NOMO-1 treated with DMSO at 0.1 percent for 48 hours (cell line): ENCODE data around the gene CHD5.

Experiments used
- DNase-seq: peaks from one replicate; lab custom pipeline; 2025; ENCODE audit not compliant: unreplicated experiment; lab: John Stamatoyannopoulos, UW

Gene CHD5

GRCh38 chr1:6175411-6175828 lies 4.7 kb downstream of the CHD5 start:
- no peak for DNase-seq

DNA sequence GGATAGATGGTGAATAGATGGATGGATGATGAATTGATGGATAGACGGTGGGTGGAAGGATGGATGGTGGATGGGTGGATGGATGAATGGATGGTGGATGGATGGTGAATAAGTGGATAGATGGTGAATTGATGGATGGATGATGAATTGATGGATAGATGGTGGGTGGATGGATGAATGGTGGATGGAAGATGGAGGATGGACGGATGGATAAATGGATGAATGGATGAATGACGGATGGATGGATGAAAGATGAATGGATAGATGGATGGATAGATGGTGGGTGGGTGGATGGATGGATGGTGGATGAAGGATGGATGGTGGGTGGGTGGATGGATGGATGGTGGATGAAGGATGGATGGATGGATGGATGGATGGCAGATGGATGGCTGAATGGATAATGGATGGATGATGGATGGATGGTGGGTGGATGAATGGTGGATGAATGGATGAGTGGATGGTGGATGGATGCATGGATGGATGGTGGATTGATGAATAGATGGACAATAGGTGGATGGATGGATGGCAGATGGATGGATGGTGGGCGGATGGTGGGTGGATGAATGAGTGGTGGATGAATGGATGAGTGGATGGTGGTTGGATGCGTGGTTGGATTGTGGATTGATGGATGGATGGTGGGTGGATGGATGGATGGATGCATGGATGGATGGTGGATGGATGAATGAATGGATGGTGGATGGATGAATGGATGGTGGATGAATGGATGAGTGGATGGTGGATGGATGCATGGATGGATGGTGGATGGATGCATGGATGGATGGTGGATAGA lies 5.3 kb downstream of the CHD5 start:
- no peak for DNase-seq

GRCh38 chr1:6172549-6172948 lies 7.6 kb downstream of the CHD5 start:
- no peak for DNase-seq

DNA sequence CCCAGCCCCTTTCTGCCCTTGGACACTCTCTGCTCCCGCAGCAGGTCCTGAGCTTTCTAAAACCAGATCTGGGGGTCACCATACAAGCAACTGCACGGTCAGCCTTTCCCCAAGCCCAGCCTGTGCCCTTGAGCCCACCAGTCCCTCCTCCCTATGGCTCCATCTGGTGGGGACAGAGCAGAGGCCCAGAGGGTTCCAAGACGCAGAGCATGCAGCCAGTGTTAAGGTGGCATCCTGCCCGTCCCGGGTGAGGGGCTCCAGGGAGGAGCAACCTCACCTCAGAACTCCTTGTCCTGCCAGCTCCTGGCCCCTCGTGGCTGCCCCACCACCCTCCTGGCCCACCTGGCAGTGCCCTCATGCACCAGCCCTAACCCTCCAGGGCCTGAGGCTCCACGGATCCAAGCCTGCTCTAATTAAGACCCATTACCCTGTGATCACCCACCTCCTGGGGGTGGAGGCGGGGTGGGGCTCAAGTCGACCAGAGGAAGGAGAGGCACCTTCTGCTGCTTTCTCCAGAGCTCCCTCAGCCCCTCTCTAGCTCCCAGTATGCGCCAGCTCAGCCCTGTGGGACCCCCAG lies 8.5 kb downstream of the CHD5 start:
- DNase-seq, result no peak

DNA sequence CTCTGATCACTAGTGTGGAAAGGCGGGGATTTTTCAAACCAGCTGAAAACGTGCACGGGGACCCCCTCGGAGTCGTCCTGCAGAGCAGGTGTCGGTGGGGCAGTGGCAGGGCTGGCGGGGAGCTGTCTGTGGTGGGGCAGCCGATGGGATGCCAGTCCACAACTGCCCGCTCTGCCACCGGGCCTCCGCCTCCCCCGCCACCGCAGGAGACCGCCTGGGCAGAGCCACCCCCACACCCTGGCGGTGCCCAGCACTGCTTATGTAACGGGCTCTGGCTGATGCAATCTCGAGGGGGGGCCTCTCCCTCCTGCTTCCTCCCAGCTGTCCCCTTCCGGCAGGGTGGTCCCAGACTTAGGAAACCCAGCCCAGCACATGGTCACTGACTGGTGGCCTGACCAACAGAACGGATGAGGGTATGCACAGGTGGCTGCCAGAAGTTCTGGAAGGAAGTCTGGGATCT lies 9.3 kb downstream of the CHD5 start:
- DNase-seq, result no peak

DNA sequence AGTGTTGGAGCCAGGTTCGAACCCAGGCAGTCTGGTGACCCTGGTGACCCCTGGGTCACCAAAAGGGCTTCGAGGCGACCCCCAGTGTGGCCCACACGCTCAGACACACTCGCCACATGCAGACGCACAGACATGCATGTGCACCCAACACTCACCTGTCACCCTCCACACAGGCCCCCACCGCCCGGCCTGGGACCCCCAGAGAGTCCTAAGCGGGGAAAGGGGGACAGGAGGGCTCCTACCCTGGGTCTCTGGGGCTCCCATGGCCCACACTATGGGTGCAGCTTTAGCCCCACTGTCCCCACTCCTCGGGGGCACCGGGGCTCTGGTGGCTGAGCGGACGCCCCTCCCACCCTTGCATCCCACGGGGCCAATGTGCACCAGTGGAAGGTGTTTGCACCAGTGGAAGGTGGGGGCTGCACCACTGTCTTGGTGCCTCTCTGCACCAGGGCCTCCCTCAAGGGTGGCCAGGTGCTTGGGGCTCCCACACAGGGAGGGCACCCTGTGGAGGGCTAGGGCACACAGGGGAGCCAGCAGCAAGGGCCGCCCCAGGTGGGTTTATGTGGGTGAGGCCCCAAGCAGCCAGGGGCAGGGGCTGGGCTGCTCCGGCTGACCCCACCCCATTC lies 9.9 kb downstream of the CHD5 start:
- no peak for DNase-seq

DNA sequence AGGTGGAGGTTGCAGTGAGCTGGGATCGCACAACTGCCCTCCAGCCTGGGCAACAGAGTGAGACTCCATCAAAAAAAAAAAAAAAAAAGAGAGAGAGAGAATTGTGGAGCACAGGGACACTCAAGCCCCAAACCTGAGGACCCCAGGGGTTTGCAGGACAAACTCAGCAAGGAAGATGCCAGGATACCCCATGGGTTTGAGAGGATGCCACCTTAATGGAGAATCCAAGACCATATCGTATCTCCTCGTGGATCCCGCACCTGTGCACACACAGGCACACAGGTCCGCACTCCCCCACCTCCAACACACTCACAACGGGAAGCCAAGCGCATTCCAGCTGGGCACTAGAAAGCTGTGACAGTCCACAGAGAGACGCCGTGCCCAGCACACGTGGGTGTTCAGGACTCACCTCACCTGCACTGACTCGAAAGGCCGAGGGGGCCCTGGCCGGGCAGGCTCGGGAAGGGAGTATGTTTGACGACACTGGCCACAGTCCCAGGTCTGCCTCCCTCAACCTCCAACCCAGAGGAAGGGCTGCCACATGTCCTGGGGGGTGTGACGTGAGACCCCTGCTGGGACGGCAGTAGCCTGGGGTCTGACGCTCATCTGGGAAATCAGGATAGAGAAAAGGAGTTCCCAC lies 11.1 kb downstream of the CHD5 start:
- DNase-seq, result no peak

DNA sequence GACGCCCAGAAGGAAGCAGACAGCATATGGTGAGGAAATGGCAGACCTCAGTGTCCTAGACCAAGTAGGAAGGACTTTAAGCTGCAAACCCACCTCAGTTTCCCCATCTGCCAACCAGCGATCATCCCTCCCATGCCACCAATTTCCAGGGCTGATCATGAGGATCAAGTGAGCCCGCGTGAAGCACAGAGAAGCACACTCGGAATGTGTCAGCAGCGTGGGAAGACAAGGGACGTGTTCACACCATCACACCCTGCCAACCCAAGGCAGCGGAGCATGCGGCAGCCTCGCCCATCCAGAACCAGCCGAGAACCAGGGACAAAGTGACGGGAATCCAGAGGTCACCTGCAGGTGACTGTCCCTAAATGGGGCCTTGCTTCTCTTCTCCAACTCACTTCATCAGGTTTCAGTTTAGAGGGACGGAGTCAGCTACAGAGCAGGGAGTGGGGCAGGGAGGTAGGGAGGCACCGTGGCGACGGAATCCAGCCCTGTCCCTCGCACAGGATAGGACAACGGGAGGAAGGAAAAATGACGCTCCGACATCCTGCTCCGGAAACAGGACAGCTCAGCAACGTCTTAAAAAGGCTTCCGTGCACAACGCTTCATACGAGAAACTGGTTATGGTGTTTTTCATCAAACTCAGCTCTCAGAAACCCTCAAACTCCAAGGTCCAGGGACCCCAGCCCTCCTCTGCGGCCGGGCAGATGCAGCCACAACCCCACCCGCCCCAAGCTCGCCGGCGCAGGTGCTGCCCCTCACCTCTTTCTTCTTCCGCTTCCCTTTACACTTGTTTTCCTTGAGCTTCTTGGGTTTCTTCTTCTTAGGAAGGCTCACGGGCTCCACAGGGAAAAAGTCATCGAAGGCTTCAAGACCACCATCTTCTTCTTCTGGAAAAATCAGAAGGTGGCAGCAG lies 12.5 kb downstream of the CHD5 start:
- DNase-seq, result no peak

- no peak for DNase-seq
Measured at GRCh38 chr1:6166655-6167390, 13.3 kb downstream of the CHD5 start.

GRCh38 chr1:6166221-6166620 lies 13.9 kb downstream of the CHD5 start:
- DNase-seq, result no peak

GRCh38 chr1:6165441-6165985 lies 14.6 kb downstream of the CHD5 start:
- DNase-seq, result no peak

DNA sequence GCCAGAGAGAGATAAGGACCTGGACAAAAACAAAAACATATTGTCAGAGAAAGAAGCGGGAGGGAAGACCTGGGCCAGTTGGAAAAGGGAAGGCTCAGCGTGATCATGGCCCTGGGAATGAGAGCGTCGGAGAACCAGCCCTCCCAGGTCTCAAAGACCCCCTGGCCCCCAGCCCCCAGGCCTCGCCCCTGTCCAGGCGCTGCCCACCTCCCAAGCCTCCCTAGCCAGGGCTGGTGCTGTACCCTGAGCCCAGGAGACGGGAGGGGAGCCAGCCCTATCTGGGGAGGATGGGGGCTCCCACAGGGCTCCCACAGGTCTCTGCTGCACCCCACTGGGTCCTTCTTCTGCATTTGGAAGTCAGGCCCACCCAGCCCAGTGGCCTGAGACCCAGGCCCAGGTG lies 15.1 kb downstream of the CHD5 start:
- DNase-seq, result no peak

GRCh38 chr1:6163973-6164617 lies 16.0 kb downstream of the CHD5 start:
- DNase-seq, result no peak

DNA sequence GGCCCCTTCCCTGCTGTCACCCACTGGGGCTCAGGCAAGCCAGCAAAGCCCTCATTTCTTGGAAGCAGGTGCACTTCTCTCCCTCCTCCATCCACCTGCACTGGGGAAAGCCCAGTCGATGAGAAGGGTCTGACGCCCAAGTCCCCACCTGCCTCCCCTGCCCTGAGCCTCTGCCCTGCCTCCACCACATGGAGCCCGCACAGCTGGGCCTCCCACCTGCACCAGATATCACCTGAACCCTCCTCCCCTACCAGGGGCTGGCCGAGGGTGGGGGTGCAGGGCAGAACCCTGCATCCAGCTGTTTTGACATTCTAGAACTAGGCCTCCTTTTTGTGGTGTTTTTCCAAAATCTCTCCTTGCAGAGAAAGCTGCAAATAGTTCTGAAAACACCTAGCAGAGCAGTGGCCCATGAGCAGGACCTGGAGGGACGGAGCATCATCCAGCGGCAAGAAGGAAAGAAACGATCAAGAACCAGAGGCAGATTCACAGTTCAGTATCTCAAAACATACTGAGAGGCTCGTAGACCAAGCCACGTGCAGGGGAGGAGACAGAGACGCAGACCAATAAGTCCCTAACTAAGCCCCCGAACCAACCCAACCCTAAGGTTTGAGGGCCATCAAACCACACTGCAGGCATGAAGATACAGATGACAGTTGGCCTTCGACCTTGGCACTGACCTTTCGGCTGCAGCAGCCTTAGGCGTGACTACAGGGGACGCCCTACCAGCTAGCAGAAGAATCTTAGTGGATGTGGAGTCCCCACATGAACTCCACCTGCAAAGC lies 16.7 kb downstream of the CHD5 start:
- no peak for DNase-seq

- no peak for DNase-seq
Measured at GRCh38 chr1:6162773-6163172, 17.3 kb downstream of the CHD5 start.

- no peak for DNase-seq
Measured at GRCh38 chr1:6162341-6162740, 17.8 kb downstream of the CHD5 start.

DNA sequence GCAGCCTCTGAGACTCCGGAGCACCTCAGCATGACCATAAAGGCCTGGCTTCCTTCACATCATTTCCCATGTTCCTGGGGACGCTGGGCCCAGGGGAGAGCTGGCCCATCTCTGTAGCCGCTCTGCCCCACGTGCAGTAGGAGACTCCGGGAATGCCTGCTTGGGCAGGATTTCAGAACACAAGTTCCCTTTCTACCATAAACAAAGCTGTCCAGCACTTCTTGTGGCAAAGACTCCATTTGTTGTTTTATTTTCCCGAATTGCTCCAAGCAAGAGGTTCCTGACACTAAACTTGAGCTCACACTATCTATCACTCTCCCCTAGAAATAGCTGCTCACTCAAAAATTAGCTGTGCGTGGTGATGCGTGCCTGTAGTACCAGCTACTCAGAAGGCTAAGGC lies 21.9 kb downstream of the CHD5 start:
- no peak for DNase-seq

GRCh38 chr1:6157528-6158174 lies 22.5 kb downstream of the CHD5 start:
- no peak for DNase-seq
